ENCODE measurements around the gene CD1C.
"Not testable (repeated sequence)": the region's sequence is repeated elsewhere in the genome, so short reads cannot be mapped to it uniquely, and the experiment has no call there.

CD1C gene

GRCh38 chr1:158329300-158329699, 39.6 kb downstream of the CD1C start:
- DNase-seq (ENCODE audit: low read depth in 2 of 2), result no peak

- DNase-seq (ENCODE audit: low read depth in 2 of 2), result no peak
Measured at GRCh38 chr1:158329733-158330132, 40.0 kb downstream of the CD1C start.

- DNase-seq (ENCODE audit: low read depth in 2 of 2), result no peak
Measured at GRCh38 chr1:158330391-158331105, 40.8 kb downstream of the CD1C start.

- no peak for DNase-seq (ENCODE audit: low read depth in 2 of 2)
Measured at GRCh38 chr1:158331106-158331425, 41.3 kb downstream of the CD1C start.

- no peak for DNase-seq (ENCODE audit: low read depth in 2 of 2)
Measured at GRCh38 chr1:158331481-158332150, 41.9 kb downstream of the CD1C start, which contains the start of gene CD1B. Gene CD1B, minus strand, starts transcription at chr1:158331531. Its CDS starts 108 bp downstream, at chr1:158331423.

GRCh38 chr1:158333405-158334155, 43.9 kb downstream of the CD1C start:
- no peak for DNase-seq (ENCODE audit: low read depth in 2 of 2)

- DNase-seq (ENCODE audit: low read depth in 2 of 2), result no peak
Measured at GRCh38 chr1:158334526-158335212, 44.9 kb downstream of the CD1C start.

GRCh38 chr1:158335213-158335532, 45.5 kb downstream of the CD1C start:
- DNase-seq (ENCODE audit: low read depth in 2 of 2), result no peak

- DNase-seq (ENCODE audit: low read depth in 2 of 2), result not testable (repeated sequence)
Measured at GRCh38 chr1:158336413-158336812, 46.7 kb downstream of the CD1C start.
